ENCODE results near the gene ZNF333. TPM values are rescaled to one million over a fixed set of nuclear protein-coding genes. Genes with fewer than 3 reads are reported as not detected.
"Not testable (repeated sequence)": the region's sequence is repeated elsewhere in the genome, so short reads cannot be mapped to it uniquely, and the experiment has no call there.

The ZNF333 gene
- total and polyA plus RNA-seq, 3 experiments from 2014 or later: 9.3 to 10.5 (median 10.0) TPM

- H3K4me3 ChIP-seq (ENCODE audit: low read length): no peak overlapping the region
- peaks cover 0 to 2% (median 0%) of the 10 kb centered on the region in 3 donors for H3K36me3 Mint-ChIP-seq
- no peak for DNase-seq
- H3K9me3 Mint-ChIP-seq: peaks cover 0 to 5% (median 0%) of the 10 kb centered on the region in 5 donors
- POLR2A ChIA-PET: no interaction called here
- H3K27ac Mint-ChIP-seq: peak overlapping the region in 1 of 8 donors; percentile 50
- H3K27me3 Mint-ChIP-seq: peaks cover 8 to 41% of the 10 kb centered on the region in 2 donors
- H3K9me3 ChIP-seq (ENCODE audit: low read length): no peaks in the 10 kb centered on the region
- no peaks in the 10 kb centered on the region for H3K36me3 ChIP-seq (ENCODE audit: insufficient read depth, low read length)
- CTCF ChIA-PET: no interaction called here
- H3K4me3 Mint-ChIP-seq: no peak overlapping the region
- no peaks in the 10 kb centered on the region for H3K27me3 ChIP-seq (ENCODE audit: insufficient read depth, low read length, poor library complexity, severe bottlenecking)
- no peaks in the 10 kb centered on the region for H3K4me1 Mint-ChIP-seq
- H3K4me1 ChIP-seq (ENCODE audit: insufficient read depth, low read length): no peaks in the 10 kb centered on the region
- no peak overlapping the region for H3K27ac ChIP-seq (ENCODE audit: low read depth, low read length)
Observed at GRCh38 chr19:14763497-14764145, 73.8 kb downstream of the ZNF333 start.

- Mint-ChIP-seq H3K27ac (peak overlapping the region in 1 of 8 donors; percentile 77), H3K27me3 (peaks cover 8 to 38% of the 10 kb centered on the region in 2 donors), H3K4me3 (no peak overlapping the region), H3K4me1 (no peaks in the 10 kb centered on the region), H3K36me3 (peaks cover 0 to 2% (median 0%) of the 10 kb centered on the region in 3 donors), H3K9me3 (peaks cover 0 to 5% (median 0%) of the 10 kb centered on the region in 5 donors)
- Histone ChIP-seq H3K36me3 (ENCODE audit: insufficient read depth, low read length) (no peaks in the 10 kb centered on the region), H3K9me3 (ENCODE audit: low read length) (no peaks in the 10 kb centered on the region), H3K4me1 (ENCODE audit: insufficient read depth, low read length) (no peaks in the 10 kb centered on the region), H3K27me3 (ENCODE audit: insufficient read depth, low read length, poor library complexity, severe bottlenecking) (no peaks in the 10 kb centered on the region), H3K4me3 (ENCODE audit: low read length) (no peak overlapping the region), H3K27ac (ENCODE audit: low read depth, low read length) (no peak overlapping the region)
- DNase-seq: no peak
- ChIA-PET CTCF (no interaction called here), POLR2A (interaction anchor here (0.7 kb wide), 1 partner anchor 12 kb away, joined by 3 read pairs; no protein-coding TSS in a partner anchor)
Observed at GRCh38 chr19:14764401-14764800, 74.6 kb downstream of the ZNF333 start.

DNA sequence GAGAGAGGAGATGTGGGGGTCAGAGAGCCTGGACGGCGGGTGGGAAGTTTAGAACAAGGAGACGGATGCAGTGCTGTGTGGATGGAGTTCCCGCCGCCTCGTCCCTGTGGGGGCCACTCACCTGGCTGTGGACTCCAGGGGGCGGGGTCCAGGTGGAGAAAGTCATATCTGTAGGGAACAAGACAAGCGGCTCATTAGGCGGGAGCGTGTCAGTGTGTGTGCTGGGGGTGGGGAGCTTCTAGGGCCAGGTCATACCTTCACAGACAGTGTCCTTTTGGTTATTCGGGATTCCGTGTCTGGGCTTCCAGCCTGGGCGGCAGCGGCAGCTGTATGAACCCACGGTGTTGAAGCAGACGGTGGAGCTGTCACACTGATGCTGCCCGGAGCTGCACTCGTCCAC is 75.6 kb downstream of the ZNF333 start:
- peaks cover 13 to 37% of the 10 kb centered on the region in 2 donors for H3K27me3 Mint-ChIP-seq
- peak overlapping the region in 4 of 8 donors; percentile 56 to 85 (median 68) for H3K27ac Mint-ChIP-seq
- H3K4me1 Mint-ChIP-seq; H3K9me3 Mint-ChIP-seq; H3K36me3 Mint-ChIP-seq; H3K4me3 ChIP-seq (ENCODE audit: low read length); H3K27me3 ChIP-seq (ENCODE audit: insufficient read depth, low read length, poor library complexity, severe bottlenecking); DNase-seq; CTCF ChIA-PET; H3K27ac ChIP-seq (ENCODE audit: low read depth, low read length); H3K4me3 Mint-ChIP-seq; H3K4me1 ChIP-seq (ENCODE audit: insufficient read depth, low read length); H3K36me3 ChIP-seq (ENCODE audit: insufficient read depth, low read length); H3K9me3 ChIP-seq (ENCODE audit: low read length): not testable (repeated sequence)
- POLR2A ChIA-PET: interaction anchor here (0.6 kb wide), 1 partner anchor 368 kb away, joined by 3 read pairs; no protein-coding TSS in a partner anchor

DNA sequence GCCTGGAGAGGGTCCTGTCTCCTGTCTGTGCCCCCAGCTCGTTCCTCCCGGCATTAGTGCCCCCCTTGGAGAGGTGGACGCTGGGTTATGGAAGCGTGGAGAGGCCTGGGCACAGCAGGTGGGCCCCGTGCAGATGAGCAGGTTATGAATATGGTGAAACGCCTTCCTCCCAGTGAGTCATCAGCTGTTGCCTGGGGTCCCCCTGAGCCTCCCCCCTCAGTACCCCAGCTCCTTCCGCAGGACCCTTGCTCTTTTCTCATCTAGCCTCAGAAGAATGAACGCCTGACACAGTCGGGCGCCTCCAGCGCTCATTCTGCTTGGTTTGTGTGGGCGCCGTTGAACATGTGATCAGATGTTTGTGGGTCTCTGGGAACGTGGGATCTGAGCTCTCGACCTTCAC is 76.0 kb downstream of the ZNF333 start:
- Mint-ChIP-seq H3K27ac (peak overlapping the region in 1 of 8 donors; percentile 64), H3K27me3 (peaks cover 13 to 34% of the 10 kb centered on the region in 2 donors)
- H3K4me1 ChIP-seq (ENCODE audit: insufficient read depth, low read length); H3K36me3 Mint-ChIP-seq; H3K27ac ChIP-seq (ENCODE audit: low read depth, low read length); H3K36me3 ChIP-seq (ENCODE audit: insufficient read depth, low read length); H3K9me3 Mint-ChIP-seq; CTCF ChIA-PET; H3K4me3 Mint-ChIP-seq; H3K4me3 ChIP-seq (ENCODE audit: low read length); H3K4me1 Mint-ChIP-seq; H3K9me3 ChIP-seq (ENCODE audit: low read length); DNase-seq; H3K27me3 ChIP-seq (ENCODE audit: insufficient read depth, low read length, poor library complexity, severe bottlenecking): not testable (repeated sequence)
- POLR2A ChIA-PET: interaction anchor here (0.6 kb wide), 1 partner anchor 368 kb away, joined by 3 read pairs; no protein-coding TSS in a partner anchor

GRCh38 chr19:14767466-14767971 is 77.7 kb downstream of the ZNF333 start:
- H3K27me3 Mint-ChIP-seq: peaks cover 13 to 32% of the 10 kb centered on the region in 2 donors

DNA sequence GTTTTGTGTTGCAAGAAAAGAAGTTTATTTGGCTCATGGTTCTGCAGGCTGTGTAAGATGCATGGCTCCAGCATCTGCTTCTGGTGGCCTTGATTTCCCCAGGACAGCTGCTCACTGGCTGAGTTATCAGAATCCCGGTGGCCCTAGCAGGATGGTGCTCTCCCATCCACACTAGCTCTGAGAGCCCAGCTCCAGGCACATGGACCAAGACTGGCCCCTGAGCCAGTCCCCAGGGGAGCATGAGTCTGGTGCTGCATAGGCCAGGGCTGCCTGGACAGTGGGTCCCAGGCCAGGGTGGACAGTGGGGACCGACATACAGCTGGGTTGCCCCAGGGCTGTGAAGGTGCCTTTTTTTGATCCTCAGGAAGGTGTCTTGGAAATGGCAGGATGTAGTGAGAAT is 78.2 kb downstream of the ZNF333 start:
- H3K4me1 Mint-ChIP-seq: no peaks in the 10 kb centered on the region
- ChIA-PET CTCF (no interaction called here), POLR2A (no interaction called here)
- peaks cover 0 to 2% (median 0%) of the 10 kb centered on the region in 3 donors for H3K36me3 Mint-ChIP-seq
- peaks cover 13 to 33% of the 10 kb centered on the region in 2 donors for H3K27me3 Mint-ChIP-seq
- Histone ChIP-seq H3K27ac (ENCODE audit: low read depth, low read length) (no peak overlapping the region), H3K9me3 (ENCODE audit: low read length) (no peaks in the 10 kb centered on the region), H3K36me3 (ENCODE audit: insufficient read depth, low read length) (no peaks in the 10 kb centered on the region), H3K27me3 (ENCODE audit: insufficient read depth, low read length, poor library complexity, severe bottlenecking) (no peaks in the 10 kb centered on the region), H3K4me3 (ENCODE audit: low read length) (no peak overlapping the region), H3K4me1 (ENCODE audit: insufficient read depth, low read length) (no peaks in the 10 kb centered on the region)
- DNase-seq: no peak
- H3K4me3 Mint-ChIP-seq: no peak overlapping the region
- no peaks in the 10 kb centered on the region for H3K9me3 Mint-ChIP-seq
- H3K27ac Mint-ChIP-seq: no peak overlapping the region

More at GRCh38 chr19:14767466-14767971, 77.7 kb downstream of the ZNF333 start:
- H3K27ac ChIP-seq (ENCODE audit: low read depth, low read length): no peak overlapping the region
- no peaks in the 10 kb centered on the region for H3K4me1 Mint-ChIP-seq
- H3K4me1 ChIP-seq (ENCODE audit: insufficient read depth, low read length): no peaks in the 10 kb centered on the region
- H3K4me3 Mint-ChIP-seq: no peak overlapping the region
- no peak overlapping the region for H3K27ac Mint-ChIP-seq
- no peaks in the 10 kb centered on the region for H3K27me3 ChIP-seq (ENCODE audit: insufficient read depth, low read length, poor library complexity, severe bottlenecking)
- ChIA-PET POLR2A (no interaction called here), CTCF (no interaction called here)
- peaks cover 0 to 2% (median 0%) of the 10 kb centered on the region in 3 donors for H3K36me3 Mint-ChIP-seq
- no peak for DNase-seq
- H3K36me3 ChIP-seq (ENCODE audit: insufficient read depth, low read length): no peaks in the 10 kb centered on the region
- H3K4me3 ChIP-seq (ENCODE audit: low read length): no peak overlapping the region
- no peaks in the 10 kb centered on the region for H3K9me3 Mint-ChIP-seq
- no peaks in the 10 kb centered on the region for H3K9me3 ChIP-seq (ENCODE audit: low read length)

- Histone ChIP-seq H3K4me3 (ENCODE audit: low read length) (no peak overlapping the region), H3K27me3 (ENCODE audit: insufficient read depth, low read length, poor library complexity, severe bottlenecking) (no peaks in the 10 kb centered on the region), H3K4me1 (ENCODE audit: insufficient read depth, low read length) (no peaks in the 10 kb centered on the region), H3K9me3 (ENCODE audit: low read length) (no peaks in the 10 kb centered on the region), H3K36me3 (ENCODE audit: insufficient read depth, low read length) (no peaks in the 10 kb centered on the region), H3K27ac (ENCODE audit: low read depth, low read length) (no peak overlapping the region)
- POLR2A ChIA-PET: no interaction called here
- Mint-ChIP-seq H3K36me3 (peaks cover 0 to 2% (median 0%) of the 10 kb centered on the region in 3 donors), H3K4me1 (no peaks in the 10 kb centered on the region), H3K9me3 (no peaks in the 10 kb centered on the region), H3K27me3 (peaks cover 14 to 35% of the 10 kb centered on the region in 2 donors), H3K27ac (peak overlapping the region in 1 of 8 donors; percentile 74), H3K4me3 (no peak overlapping the region)
- DNase-seq: no peak
- CTCF ChIA-PET: no interaction called here
Observed at GRCh38 chr19:14769201-14769600, 79.4 kb downstream of the ZNF333 start.

DNA sequence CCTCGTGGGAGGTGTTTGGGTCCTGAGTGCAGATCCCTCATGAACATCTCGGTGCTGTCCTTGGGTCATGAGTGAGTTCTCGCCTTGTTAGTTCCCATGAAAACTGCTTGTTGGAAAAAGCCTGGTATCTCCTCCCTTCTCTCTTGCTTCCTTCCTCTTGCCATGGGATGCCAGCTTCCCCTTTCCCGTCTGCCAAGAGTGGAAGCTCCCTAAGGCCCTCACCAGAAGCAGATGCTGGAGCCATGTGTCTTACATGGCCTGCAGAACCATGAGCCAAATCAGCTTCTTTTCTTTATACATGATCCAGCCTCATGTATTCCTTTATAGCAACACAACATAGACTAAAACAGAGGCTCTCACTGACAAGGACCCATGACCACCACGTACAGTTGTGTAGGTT is 80.3 kb downstream of the ZNF333 start:
- Histone ChIP-seq H3K4me1 (ENCODE audit: insufficient read depth, low read length) (no peaks in the 10 kb centered on the region), H3K36me3 (ENCODE audit: insufficient read depth, low read length) (no peaks in the 10 kb centered on the region), H3K27me3 (ENCODE audit: insufficient read depth, low read length, poor library complexity, severe bottlenecking) (no peaks in the 10 kb centered on the region), H3K27ac (ENCODE audit: low read depth, low read length) (no peak overlapping the region), H3K9me3 (ENCODE audit: low read length) (no peaks in the 10 kb centered on the region), H3K4me3 (ENCODE audit: low read length) (no peak overlapping the region)
- ChIA-PET POLR2A (no interaction called here), CTCF (no interaction called here)
- no peak for DNase-seq
- peaks cover 14 to 31% of the 10 kb centered on the region in 2 donors for H3K27me3 Mint-ChIP-seq
- no peak overlapping the region for H3K4me3 Mint-ChIP-seq
- no peaks in the 10 kb centered on the region for H3K4me1 Mint-ChIP-seq
- no peaks in the 10 kb centered on the region for H3K9me3 Mint-ChIP-seq
- peak overlapping the region in 1 of 8 donors; percentile 33 for H3K27ac Mint-ChIP-seq
- peaks cover 0 to 2% (median 0%) of the 10 kb centered on the region in 3 donors for H3K36me3 Mint-ChIP-seq

Data from CD8-positive, alpha-beta memory T cell (primary cell).